Kidney (tissue), 14 donors: ENCODE measurements around the gene AOX1. TPM values are rescaled to one million over a fixed set of nuclear protein-coding genes. Genes with fewer than 3 reads are reported as not detected.
A peak's percentile ranks its signal among the peaks of the same experiment; 100 is the strongest.

Experiments
- DNase-seq, 5 donors: peaks; one replicate each; pipeline ENCODE4 v3.0.0-alpha.2; 2013 to 2020
- FAIRE-seq: peaks from 2 replicates; lab custom pipeline; 2012; peaks lifted over from hg19 to GRCh38; lab: Jason Lieb, UNC
- H3K27ac ChIP-seq, 2 donors: one replicate each; pipeline ENCODE4 v1.7.0; 2013; ENCODE audit warnings: low read depth in 2 of 2, low read length in 2 of 2, inconsistent platforms in 1 of 2
- H3K27me3 ChIP-seq: one replicate; pipeline ENCODE4 v1.7.1; 2013; ENCODE audit warnings: low read length, inconsistent platforms; ENCODE audit not compliant: control insufficient read depth, insufficient read depth
- H3K36me3 ChIP-seq, 3 donors: one replicate each; pipeline versions ENCODE4 v1.7.0 to v1.7.1; 2013; ENCODE audit warnings: low read length in 3 of 3, control low read depth in 1 of 3, inconsistent platforms in 1 of 3; ENCODE audit not compliant: insufficient read depth in 3 of 3, control insufficient read depth in 2 of 3
- H3K4me1 ChIP-seq, 3 donors: one replicate each; pipeline versions ENCODE4 v1.7.0 to v1.7.1; 2013; ENCODE audit warnings: low read length in 3 of 3, inconsistent platforms in 1 of 3, low read depth in 1 of 3; ENCODE audit not compliant: control insufficient read depth in 2 of 3, insufficient read depth in 2 of 3
- H3K4me3 ChIP-seq, 3 donors: one replicate each; pipeline versions ENCODE4 v1.7.0 to v1.8.1; 2013; ENCODE audit warnings: low read length in 3 of 3, control low read depth in 1 of 3, inconsistent platforms in 1 of 3
- H3K9ac ChIP-seq, 3 donors: one replicate each; pipeline versions ENCODE4 v1.7.0 to v1.7.1; 2013; ENCODE audit warnings: low read length in 3 of 3, control low read depth in 1 of 3, inconsistent platforms in 1 of 3
- H3K9me3 ChIP-seq, 3 donors: one replicate each; pipeline versions ENCODE4 v1.7.0 to v1.7.1; 2013; ENCODE audit warnings: low read length in 3 of 3, control low read depth in 1 of 3, inconsistent platforms in 1 of 3; ENCODE audit not compliant: control insufficient read depth in 2 of 3, insufficient read depth in 1 of 3
- intact Hi-C: fragments of 100-400 bp; cut with DNase I; formaldehyde crosslinking; loops from one replicate; pipeline ENCODE4 v1.11.1; 2022
- polyA plus RNA-seq: library from polyadenylated mRNA; stranded (reverse); fragments of 350-450 nt; fragmentation: Illumina TruSeq; extraction: RNeasy Lipid Tissue Mini Kit (QIAGEN cat#74804); gene quantifications from one replicate; pipeline ENCODE4 v1.2.3, GENCODE V29; 2014; ENCODE audit warnings: low read depth, low replicate concordance; ENCODE audit not compliant: insufficient read depth
- total RNA-seq: library from RNA; stranded (reverse); fragmentation: NEBNext Ultra II Directional; extraction: Animal tissue kit (Norgen Biotek cat#: 25700); gene quantifications from one replicate; pipeline ENCODE4 v1.2.1, GENCODE V29; 2021
- TF ChIP-seq, protein P1 (sequence below): IDR thresholded peaks from 3 replicates; pipeline ENCODE4 v1.5.1; 2012; ENCODE audit warnings: mild to moderate bottlenecking, moderate library complexity, borderline replicate concordance; ENCODE audit not compliant: insufficient read depth; ENCODE audit errors: extremely low read depth
- donor health status: control.
- donor health status: control.
- donor health status: control.
- donor health status: control.
- donor health status: control.
- donor health status: DM: yes; HTN: yes; CAD: no.
- donor health status: Normal renal cell carcinoma (clear cell type).

Gene AOX1
- total and polyA plus RNA-seq, 2 donors from 2014 or later: 38.6 to 43.7 TPM

DNA sequence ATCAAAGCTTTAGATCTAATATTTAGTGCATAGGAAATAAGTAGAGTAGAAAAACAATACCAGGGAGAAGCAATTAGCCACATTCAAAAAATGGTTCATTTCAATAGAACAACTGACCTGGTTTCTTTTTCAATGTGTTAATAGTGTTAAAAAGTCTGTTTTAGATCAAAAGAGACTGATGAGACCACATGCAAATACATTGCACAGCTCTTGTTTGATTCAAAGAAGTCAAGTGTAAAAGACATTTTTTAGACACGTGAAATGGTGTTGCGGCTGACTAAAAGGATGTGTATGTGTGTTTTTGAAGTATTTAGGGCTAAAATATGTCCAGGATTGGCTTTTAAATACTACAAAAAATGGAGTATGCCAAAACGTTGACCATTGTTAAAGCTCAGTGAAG is 1.2 kb upstream of the AOX1 start:
- FAIRE-seq (no peak), DNase-seq (no peak)
- intact Hi-C loops: no loop called here
- no peaks in the 10 kb centered on the region for H3K4me1 ChIP-seq
- TF ChIP-seq, protein P1, sequence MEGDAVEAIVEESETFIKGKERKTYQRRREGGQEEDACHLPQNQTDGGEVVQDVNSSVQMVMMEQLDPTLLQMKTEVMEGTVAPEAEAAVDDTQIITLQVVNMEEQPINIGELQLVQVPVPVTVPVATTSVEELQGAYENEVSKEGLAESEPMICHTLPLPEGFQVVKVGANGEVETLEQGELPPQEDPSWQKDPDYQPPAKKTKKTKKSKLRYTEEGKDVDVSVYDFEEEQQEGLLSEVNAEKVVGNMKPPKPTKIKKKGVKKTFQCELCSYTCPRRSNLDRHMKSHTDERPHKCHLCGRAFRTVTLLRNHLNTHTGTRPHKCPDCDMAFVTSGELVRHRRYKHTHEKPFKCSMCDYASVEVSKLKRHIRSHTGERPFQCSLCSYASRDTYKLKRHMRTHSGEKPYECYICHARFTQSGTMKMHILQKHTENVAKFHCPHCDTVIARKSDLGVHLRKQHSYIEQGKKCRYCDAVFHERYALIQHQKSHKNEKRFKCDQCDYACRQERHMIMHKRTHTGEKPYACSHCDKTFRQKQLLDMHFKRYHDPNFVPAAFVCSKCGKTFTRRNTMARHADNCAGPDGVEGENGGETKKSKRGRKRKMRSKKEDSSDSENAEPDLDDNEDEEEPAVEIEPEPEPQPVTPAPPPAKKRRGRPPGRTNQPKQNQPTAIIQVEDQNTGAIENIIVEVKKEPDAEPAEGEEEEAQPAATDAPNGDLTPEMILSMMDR: no peak
- H3K9me3 ChIP-seq: no peaks in the 10 kb centered on the region
- H3K27me3 ChIP-seq: no peaks in the 10 kb centered on the region
- H3K27ac ChIP-seq: no peak overlapping the region
- H3K4me3 ChIP-seq: no peak overlapping the region
- H3K9ac ChIP-seq: no peak overlapping the region
- H3K36me3 ChIP-seq: no peaks in the 10 kb centered on the region

DNA sequence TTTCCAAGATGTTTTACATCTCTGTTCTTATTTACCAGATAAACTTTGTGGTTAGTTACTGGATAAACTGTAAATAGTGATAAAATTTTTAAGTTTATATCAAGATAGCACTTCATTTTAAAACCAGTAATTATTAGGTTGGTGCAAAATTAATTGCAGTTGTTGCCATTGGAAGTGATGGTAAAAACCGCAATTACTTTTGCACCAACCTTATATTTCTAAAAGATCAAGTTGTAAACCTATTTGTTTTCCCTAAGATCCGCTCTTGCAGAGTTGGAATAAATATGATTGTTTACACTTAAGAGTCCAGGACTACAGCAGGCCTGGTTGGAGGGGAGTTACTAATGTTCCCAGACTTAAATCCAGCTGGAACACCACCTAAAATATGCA is 479 bp upstream of the AOX1 start:
- intact Hi-C loops: no loop called here
- no peaks in the 10 kb centered on the region for H3K36me3 ChIP-seq
- H3K27me3 ChIP-seq: no peaks in the 10 kb centered on the region
- no peak overlapping the region for H3K9ac ChIP-seq
- no peaks in the 10 kb centered on the region for H3K4me1 ChIP-seq
- FAIRE-seq (no peak), DNase-seq (no peak)
- no peaks in the 10 kb centered on the region for H3K9me3 ChIP-seq
- peak overlapping the region in 1 of 2 donors; percentile 48 for H3K27ac ChIP-seq
- TF ChIP-seq, protein P1: no peak
- peak overlapping the region; percentile 56 to 85 (median 59) for H3K4me3 ChIP-seq

DNA sequence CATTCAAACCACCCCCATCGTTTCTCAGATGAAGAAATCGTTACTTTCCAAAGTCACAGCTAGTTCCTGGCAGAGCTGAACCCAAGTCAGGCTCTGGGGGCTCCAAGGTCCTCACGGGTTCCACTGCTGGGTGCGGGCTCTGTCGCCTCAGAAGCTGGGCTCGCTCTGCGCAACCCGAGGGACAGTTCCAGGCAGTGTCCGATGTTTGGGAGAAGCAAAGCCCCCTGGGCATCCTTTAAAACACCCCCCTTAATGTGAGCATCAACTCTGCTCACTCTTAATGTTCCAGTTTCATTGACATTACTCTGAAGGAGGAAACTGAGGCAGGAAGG is 796 bp downstream of the AOX1 start:
- H3K36me3 ChIP-seq: no peaks in the 10 kb centered on the region
- no peaks in the 10 kb centered on the region for H3K27me3 ChIP-seq
- H3K4me3 ChIP-seq: peak overlapping the region in 2 of 3 donors; percentile 59 to 85
- H3K9ac ChIP-seq: peak overlapping the region in 1 of 3 donors; percentile 51
- intact Hi-C loops: no loop called here
- peaks cover 0 to 4% (median 0%) of the 10 kb centered on the region in 3 donors for H3K4me1 ChIP-seq
- no peak for DNase-seq
- TF ChIP-seq, protein P1: no peak
- peak overlapping the region; percentile 37 to 90 for H3K27ac ChIP-seq
- H3K9me3 ChIP-seq: no peaks in the 10 kb centered on the region
- FAIRE-seq: no peak
